SK-N-SH (cell line): ENCODE results near the gene RLF. TPM values are rescaled to one million over a fixed set of nuclear protein-coding genes. Genes with fewer than 3 reads are reported as not detected.

Source experiments
- CTCF ChIA-PET: fragments of 300-600, 350-600 bp; formaldehyde crosslinking; extraction: SDS; loops from one replicate; lab custom pipeline; 2021; lab: Yijun Ruan, JAX
- POLR2A ChIA-PET: fragments of 350-600 bp; sonication (Branson Sonifier 250); formaldehyde crosslinking; extraction: SDS; loops from one replicate; lab custom pipeline; 2020; ENCODE audit warnings: antibody characterized with exemption, inconsistent platforms; lab: Yijun Ruan, JAX
- DNase-seq: peaks from one replicate; pipeline ENCODE4 v3.0.0; 2012
- H2AFZ ChIP-seq: fragments of 200-600 bp; sonication (generic); 2 replicates; pipeline ENCODE4 v1.8.1; 2016; ENCODE audit warnings: antibody characterized with exemption, mild to moderate bottlenecking, low read depth
- H3F3A ChIP-seq: fragments of 200-600 bp; sonication (generic); replicated peaks from 2 replicates; pipeline ENCODE3; 2016; ENCODE audit warnings: antibody characterized with exemption, mild to moderate bottlenecking; ENCODE audit not compliant: insufficient read depth
- H3K27ac ChIP-seq, 2 experiments: fragments of 200-500 bp in 1 of 2; fragments of 200-600 bp in 1 of 2; sonication (Bioruptor generic) in 1 of 2; sonication (generic), shearing (Covaris generic) in 1 of 2; 2 replicates each; pipeline versions ENCODE4 v1.5.1 to v1.6.1; 2014 to 2016; ENCODE audit warnings: low read depth in 2 of 2, inconsistent platforms in 1 of 2, low read length in 1 of 2, mild to moderate bottlenecking in 1 of 2, mixed read lengths in 1 of 2
- H3K27me3 ChIP-seq: fragments of 200-600 bp; sonication (generic), shearing (Covaris generic); 2 replicates; pipeline ENCODE4 v1.6.1; 2016; ENCODE audit warnings: mixed run types; ENCODE audit not compliant: insufficient read depth
- H3K36me3 ChIP-seq, 2 experiments: fragments of 200-500 bp in 1 of 2; fragments of 200-600 bp in 1 of 2; sonication (Bioruptor generic) in 1 of 2; sonication (generic) in 1 of 2; replicated peaks in 1 of 2; 2 replicates each; pipeline versions ENCODE3 to v1.5.1; 2014 to 2016; ENCODE audit warnings: low read length in 1 of 2, mild to moderate bottlenecking in 1 of 2; ENCODE audit not compliant: insufficient read depth in 2 of 2, control insufficient read depth in 1 of 2
- H3K4me1 ChIP-seq, 2 experiments: fragments of 200-500 bp in 1 of 2; fragments of 200-600 bp in 1 of 2; sonication (Bioruptor generic) in 1 of 2; sonication (generic), shearing (Covaris generic) in 1 of 2; 2 replicates each; pipeline versions ENCODE4 v1.5.1 to v1.6.1; 2014 to 2016; ENCODE audit warnings: low read depth in 1 of 2, low read length in 1 of 2, mixed run types in 1 of 2; ENCODE audit not compliant: insufficient read depth in 2 of 2, control insufficient read depth in 1 of 2
- H3K4me2 ChIP-seq: fragments of 200-600 bp; sonication (generic), shearing (Covaris generic); 2 replicates; pipeline ENCODE4 v1.6.1; 2017; ENCODE audit warnings: mixed run types
- H3K4me3 ChIP-seq, 2 experiments: fragments of 200-500 bp in 1 of 2; fragments of 200-600 bp in 1 of 2; sonication (Bioruptor generic) in 1 of 2; sonication (generic), shearing (Covaris generic) in 1 of 2; 2 replicates each; pipeline versions ENCODE4 v1.5.1 to v1.8.1; 2014 to 2016; ENCODE audit warnings: low read depth in 2 of 2, inconsistent platforms in 1 of 2, low read length in 1 of 2, mild to moderate bottlenecking in 1 of 2, mixed read lengths in 1 of 2, moderate library complexity in 1 of 2
- H3K79me2 ChIP-seq: fragments of 200-600 bp; sonication (generic); 2 replicates; pipeline ENCODE4 v1.8.1; 2017; ENCODE audit warnings: mild to moderate bottlenecking; ENCODE audit not compliant: insufficient read depth
- H3K9ac ChIP-seq: fragments of 200-600 bp; sonication (generic); 2 replicates; pipeline ENCODE4 v1.6.1; 2017; ENCODE audit warnings: mixed run types
- H3K9me2 ChIP-seq: fragments of 200-600 bp; sonication (generic); 2 replicates; pipeline ENCODE4 v1.6.1; 2017; ENCODE audit warnings: mixed run types
- H3K9me3 ChIP-seq: fragments of 200-600 bp; sonication (generic); 2 replicates; pipeline ENCODE4 v1.6.1; 2017; ENCODE audit warnings: mixed run types, mild to moderate bottlenecking, moderate library complexity
- H4K20me1 ChIP-seq: fragments of 200-600 bp; sonication (generic); 2 replicates; pipeline ENCODE4 v1.6.1; 2017; ENCODE audit warnings: mild to moderate bottlenecking, mixed run types; ENCODE audit not compliant: insufficient read depth
- FOXM1 ChIP-seq: IDR thresholded peaks from 2 replicates; pipeline ENCODE4 v1.4.0; 2012; ENCODE audit warnings: low read depth, mild to moderate bottlenecking
- JUND ChIP-seq: IDR thresholded peaks from 2 replicates; pipeline ENCODE4 v1.4.0; 2012
- MEF2A ChIP-seq: IDR thresholded peaks from 2 replicates; pipeline ENCODE4 v1.4.0; 2012; ENCODE audit warnings: low read depth, borderline replicate concordance
- NFIC ChIP-seq: IDR thresholded peaks from 2 replicates; pipeline ENCODE4 v1.4.0; 2012; ENCODE audit warnings: borderline replicate concordance
- RAD21 ChIP-seq: IDR thresholded peaks from 2 replicates; pipeline ENCODE4 v1.6.1; 2012; ENCODE audit warnings: mild to moderate bottlenecking, low read length
- RCOR1 ChIP-seq: fragments of 150-350 bp; IDR thresholded peaks from 2 replicates; pipeline ENCODE4 v1.6.1; 2017; ENCODE audit warnings: antibody characterized with exemption, low read length
- RFX5 ChIP-seq: IDR thresholded peaks from 2 replicates; pipeline ENCODE4 v1.6.1; 2012; ENCODE audit warnings: mild to moderate bottlenecking, improper control_type of control experiment, low read length
- SMC3 ChIP-seq: IDR thresholded peaks from 2 replicates; pipeline ENCODE4 v1.6.1; 2012; ENCODE audit warnings: low read depth, low read length, improper control_type of control experiment
- TEAD4 ChIP-seq: IDR thresholded peaks from 2 replicates; pipeline ENCODE4 v1.4.0; 2012; ENCODE audit warnings: mild to moderate bottlenecking, borderline replicate concordance; ENCODE audit not compliant: insufficient read depth
- WGBS: methylation state at CpG from one replicate; pipeline ENCODE4 v1.1.6; 2017; ENCODE audit warnings: low lambda C conversion rate; 5-methylcytosine and 5-hydroxymethylcytosine counted together
- polyA plus RNA-seq, 3 experiments: library from polyadenylated mRNA; depleted of rRNA; stranded (reverse); fragments of >200 nt; gene quantifications; 2 replicates each; pipeline ENCODE4 v1.2.3, GENCODE V29; 2012
- TF ChIP-seq, protein P1 (sequence below): IDR thresholded peaks from 2 replicates; pipeline ENCODE4 v1.4.0; 2012; ENCODE audit warnings: low read depth, borderline replicate concordance

RLF gene
- polyA plus RNA-seq, 1 of the 3 experiments (the other 2 are of a cell fraction), result 2.3 TPM

DNA sequence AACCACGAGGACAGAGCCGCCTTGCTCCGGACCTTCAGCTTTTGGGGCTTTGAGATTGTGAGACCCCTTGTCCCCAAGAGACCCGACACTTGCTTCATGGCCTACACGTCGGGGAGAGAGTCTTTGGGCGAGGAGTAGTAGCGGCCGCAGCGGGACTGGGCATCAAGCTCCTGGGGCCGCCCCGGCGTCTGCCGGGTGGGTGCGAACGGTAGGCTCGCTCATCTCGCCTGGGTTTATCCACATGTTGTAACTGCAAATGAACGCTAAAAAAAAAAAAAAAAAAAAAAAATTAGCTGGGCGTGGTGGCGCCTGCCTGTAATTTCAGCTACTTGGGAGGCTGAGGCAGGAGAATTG, 27.9 kb upstream of the RLF start:
- ChIA-PET CTCF (interaction anchor here (1.0 to 3.7 kb wide), 3 partner anchors 11 to 205 kb away, joined by 3 to 17 read pairs (median 5); no protein-coding TSS in a partner anchor), POLR2A (no interaction called here)
- no peaks in the 10 kb centered on the region for H3K79me2 ChIP-seq
- DNase-seq, result peak; percentile 18
- no peak overlapping the region for H3K27ac ChIP-seq
- no peak overlapping the region for H3K9ac ChIP-seq
- H3K27me3 ChIP-seq, result no peaks in the 10 kb centered on the region
- no peaks in the 10 kb centered on the region for H3K4me1 ChIP-seq
- H4K20me1 ChIP-seq, result no peaks in the 10 kb centered on the region
- H3F3A ChIP-seq, result no peaks in the 10 kb centered on the region
- H3K9me2 ChIP-seq, result no peaks in the 10 kb centered on the region
- H3K4me2 ChIP-seq, result no peak overlapping the region
- no peak for TF ChIP-seq MEF2A
- TF ChIP-seq FOXM1, result no peak
- TF ChIP-seq RCOR1, result no peak
- no peak for TF ChIP-seq NFIC
- no peak for TF ChIP-seq RAD21
- TF ChIP-seq, protein P1, sequence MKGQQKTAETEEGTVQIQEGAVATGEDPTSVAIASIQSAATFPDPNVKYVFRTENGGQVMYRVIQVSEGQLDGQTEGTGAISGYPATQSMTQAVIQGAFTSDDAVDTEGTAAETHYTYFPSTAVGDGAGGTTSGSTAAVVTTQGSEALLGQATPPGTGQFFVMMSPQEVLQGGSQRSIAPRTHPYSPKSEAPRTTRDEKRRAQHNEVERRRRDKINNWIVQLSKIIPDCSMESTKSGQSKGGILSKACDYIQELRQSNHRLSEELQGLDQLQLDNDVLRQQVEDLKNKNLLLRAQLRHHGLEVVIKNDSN, result no peak
- TF ChIP-seq JUND, result no peak
- no peak for TF ChIP-seq SMC3
- no peaks in the 10 kb centered on the region for H3K9me3 ChIP-seq
- H3K4me3 ChIP-seq, result no peak overlapping the region
- H2AFZ ChIP-seq, result no peak overlapping the region
- WGBS, result 85% methylated on average over 21 of the region's 21 CpGs
- H3K36me3 ChIP-seq, result no peaks in the 10 kb centered on the region

DNA sequence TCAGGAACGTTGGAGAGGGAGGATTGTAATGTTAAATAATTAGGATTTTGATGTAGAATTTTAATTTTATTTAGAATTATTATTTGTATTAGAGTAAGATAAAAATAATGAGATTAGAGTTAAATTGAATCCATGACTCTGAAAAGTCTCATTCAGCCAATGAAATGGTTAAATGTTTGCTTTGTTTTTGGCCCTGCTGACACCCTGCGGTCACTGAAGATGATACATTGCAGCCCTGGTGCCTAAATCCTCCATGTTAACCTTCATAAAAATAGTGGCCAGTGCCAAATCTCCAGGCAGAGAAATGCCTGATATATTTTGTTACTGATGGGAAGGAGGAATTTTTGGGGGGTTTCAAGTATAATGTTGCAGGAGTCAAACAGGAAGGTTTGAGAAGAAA, 27.3 kb upstream of the RLF start:
- Histone ChIP-seq H3K4me2 (no peak overlapping the region), H3K9me3 (no peaks in the 10 kb centered on the region), H3K36me3 (no peaks in the 10 kb centered on the region), H3K9me2 (no peaks in the 10 kb centered on the region), H3K27ac (no peak overlapping the region), H3K27me3 (no peaks in the 10 kb centered on the region), H4K20me1 (no peaks in the 10 kb centered on the region), H3K4me1 (no peaks in the 10 kb centered on the region), H3F3A (no peaks in the 10 kb centered on the region), H3K79me2 (no peaks in the 10 kb centered on the region), H3K9ac (no peak overlapping the region), H2AFZ (no peak overlapping the region), H3K4me3 (no peak overlapping the region)
- 36% methylated on average over 2 of the region's 2 CpGs for WGBS
- TF ChIP-seq, protein P1, result no peak
- TF ChIP-seq RFX5, result no peak
- TF ChIP-seq TEAD4, result no peak
- DNase-seq, result peak; percentile 22
- CTCF ChIA-PET, result interaction anchor here (2.0 to 3.7 kb wide), 2 partner anchors 10 to 19 kb away, joined by 13 to 17 read pairs; no protein-coding TSS in a partner anchor
- POLR2A ChIA-PET, result no interaction called here
